DND-41 (cell line): ENCODE measurements around the gene SPP2.

Experiments used
- CTCF ChIP-seq: IDR thresholded peaks from 2 replicates; pipeline ENCODE4 v1.5.1; 2012; ENCODE audit warnings: borderline replicate concordance, low read length, moderate library complexity, mild to moderate bottlenecking; ENCODE audit not compliant: poor library complexity, severe bottlenecking; ENCODE audit errors: extremely low read depth
- EZH2 ChIP-seq: IDR thresholded peaks from 3 replicates; pipeline ENCODE4 v1.6.1; 2012; ENCODE audit warnings: borderline replicate concordance, low read depth, mild to moderate bottlenecking, moderate library complexity, low read length, inconsistent platforms; ENCODE audit not compliant: severe bottlenecking

GRCh38 chr2:234029150-234029733, 21.3 kb upstream of the SPP2 start:
- TF ChIP-seq CTCF = no peak
- TF ChIP-seq EZH2 = no peak
